AG09319 (cell line): ENCODE measurements around the gene CNN1.

ENCODE experiments used
- DNase-seq: peaks from one replicate; pipeline ENCODE4 v3.0.0-alpha.2; 2010; ENCODE audit warnings: low read depth; ENCODE audit errors: extremely low read depth
- TF ChIP-seq, protein P1 (sequence below): IDR thresholded peaks from 2 replicates; pipeline ENCODE4 v1.5.1; 2011; ENCODE audit warnings: low read depth, mild to moderate bottlenecking, inconsistent platforms, low read length, moderate library complexity

The CNN1 gene

GRCh38 chr19:11538232-11539036 lies at the start of gene CNN1:
TSS of gene CNN1 (plus strand) at chr19:11538851. CDS start at chr19:11538928, 77 bp downstream.
- peak; percentile 28 for DNase-seq
- TF ChIP-seq, protein P1, sequence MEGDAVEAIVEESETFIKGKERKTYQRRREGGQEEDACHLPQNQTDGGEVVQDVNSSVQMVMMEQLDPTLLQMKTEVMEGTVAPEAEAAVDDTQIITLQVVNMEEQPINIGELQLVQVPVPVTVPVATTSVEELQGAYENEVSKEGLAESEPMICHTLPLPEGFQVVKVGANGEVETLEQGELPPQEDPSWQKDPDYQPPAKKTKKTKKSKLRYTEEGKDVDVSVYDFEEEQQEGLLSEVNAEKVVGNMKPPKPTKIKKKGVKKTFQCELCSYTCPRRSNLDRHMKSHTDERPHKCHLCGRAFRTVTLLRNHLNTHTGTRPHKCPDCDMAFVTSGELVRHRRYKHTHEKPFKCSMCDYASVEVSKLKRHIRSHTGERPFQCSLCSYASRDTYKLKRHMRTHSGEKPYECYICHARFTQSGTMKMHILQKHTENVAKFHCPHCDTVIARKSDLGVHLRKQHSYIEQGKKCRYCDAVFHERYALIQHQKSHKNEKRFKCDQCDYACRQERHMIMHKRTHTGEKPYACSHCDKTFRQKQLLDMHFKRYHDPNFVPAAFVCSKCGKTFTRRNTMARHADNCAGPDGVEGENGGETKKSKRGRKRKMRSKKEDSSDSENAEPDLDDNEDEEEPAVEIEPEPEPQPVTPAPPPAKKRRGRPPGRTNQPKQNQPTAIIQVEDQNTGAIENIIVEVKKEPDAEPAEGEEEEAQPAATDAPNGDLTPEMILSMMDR, result no peak

- DNase-seq, result no peak
- TF ChIP-seq, protein P1, result no peak
These were observed 49.3 kb upstream of the CNN1 start for GRCh38 chr19:11489378-11489777.

DNA sequence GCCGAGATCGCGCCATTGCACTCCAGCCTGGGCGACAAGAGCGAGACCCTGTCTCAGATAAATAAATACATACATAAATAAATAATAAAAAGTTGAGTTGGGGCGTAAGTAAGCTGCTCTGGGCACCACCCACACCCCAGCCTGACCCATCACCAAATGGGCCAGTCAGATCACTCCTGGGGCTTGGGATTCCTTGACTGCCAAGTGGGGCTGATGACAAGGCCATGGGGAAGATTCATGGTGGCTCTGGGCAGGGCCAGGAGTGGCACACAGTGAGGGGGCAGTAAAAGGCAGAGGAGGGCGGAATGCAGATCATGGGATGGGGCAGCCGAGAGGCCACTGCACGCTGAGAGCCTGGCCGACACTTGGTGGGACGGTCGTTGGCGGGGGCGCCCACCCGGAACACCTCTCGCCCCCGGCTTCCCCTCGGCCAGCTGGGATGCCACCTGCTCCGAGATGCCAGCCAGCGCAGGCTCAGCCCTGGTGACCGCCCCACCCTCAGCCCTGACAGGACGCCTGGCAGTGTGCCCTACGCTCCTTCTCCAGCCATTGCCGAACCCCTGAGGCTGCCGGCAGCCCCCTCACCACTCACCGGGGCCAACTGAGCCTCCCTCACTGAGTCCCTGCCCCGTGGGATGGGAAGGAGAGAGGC lies 43.9 kb upstream of the CNN1 start:
- no peak for DNase-seq
- TF ChIP-seq, protein P1, result no peak

DNA sequence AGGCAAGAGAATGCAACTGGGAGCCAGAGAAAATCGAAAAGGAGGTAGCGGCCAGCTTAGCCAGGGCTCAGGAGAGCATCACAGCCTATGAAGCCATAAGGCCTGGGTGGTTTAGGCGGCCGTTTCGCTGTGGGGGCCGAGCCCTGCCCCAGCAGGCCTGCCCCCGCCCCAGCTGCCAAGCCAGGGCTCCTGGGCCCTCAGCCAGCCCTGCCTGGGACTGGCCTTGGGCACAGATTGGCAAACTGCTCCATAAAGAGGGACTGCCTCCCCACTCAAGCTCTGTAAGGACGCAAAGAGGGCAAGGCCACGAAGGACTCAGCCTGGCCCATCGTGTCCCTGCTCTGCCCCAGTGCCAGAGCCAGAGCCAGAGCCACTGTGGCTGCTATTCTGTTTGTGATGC lies 43.2 kb upstream of the CNN1 start:
- no peak for DNase-seq

DNA sequence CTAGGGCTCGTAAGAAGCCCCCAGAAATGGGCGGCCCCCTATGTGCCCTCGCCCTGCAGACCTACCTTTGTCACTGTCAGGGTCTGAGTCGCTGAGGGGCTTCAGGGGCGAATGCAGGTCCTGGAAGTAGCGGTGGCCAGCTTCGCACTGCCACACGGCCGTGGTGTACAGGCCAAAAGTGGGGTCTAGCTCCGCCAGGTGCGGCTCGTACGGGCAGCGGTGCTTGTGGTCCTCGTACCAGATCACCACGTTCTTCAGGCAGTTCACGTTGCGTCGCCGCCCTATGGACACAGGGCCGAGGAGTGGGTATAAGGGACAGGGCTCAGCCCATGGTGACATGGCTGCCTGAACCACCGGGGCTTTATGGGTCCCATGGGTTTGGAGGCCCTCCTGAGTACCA lies 42.8 kb upstream of the CNN1 start:
- no peak for DNase-seq
- TF ChIP-seq, protein P1, result no peak

More for the DNA sequence above, 43.2 kb upstream of the CNN1 start:
- TF ChIP-seq, protein P1, result no peak

- peak; percentile 29 for DNase-seq
- TF ChIP-seq, protein P1, result peak; percentile 67
These were observed 42.1 kb upstream of the CNN1 start for GRCh38 chr19:11496391-11497163.
